Measurements from ENCODE around the gene SBF2.

Gene SBF2

DNA sequence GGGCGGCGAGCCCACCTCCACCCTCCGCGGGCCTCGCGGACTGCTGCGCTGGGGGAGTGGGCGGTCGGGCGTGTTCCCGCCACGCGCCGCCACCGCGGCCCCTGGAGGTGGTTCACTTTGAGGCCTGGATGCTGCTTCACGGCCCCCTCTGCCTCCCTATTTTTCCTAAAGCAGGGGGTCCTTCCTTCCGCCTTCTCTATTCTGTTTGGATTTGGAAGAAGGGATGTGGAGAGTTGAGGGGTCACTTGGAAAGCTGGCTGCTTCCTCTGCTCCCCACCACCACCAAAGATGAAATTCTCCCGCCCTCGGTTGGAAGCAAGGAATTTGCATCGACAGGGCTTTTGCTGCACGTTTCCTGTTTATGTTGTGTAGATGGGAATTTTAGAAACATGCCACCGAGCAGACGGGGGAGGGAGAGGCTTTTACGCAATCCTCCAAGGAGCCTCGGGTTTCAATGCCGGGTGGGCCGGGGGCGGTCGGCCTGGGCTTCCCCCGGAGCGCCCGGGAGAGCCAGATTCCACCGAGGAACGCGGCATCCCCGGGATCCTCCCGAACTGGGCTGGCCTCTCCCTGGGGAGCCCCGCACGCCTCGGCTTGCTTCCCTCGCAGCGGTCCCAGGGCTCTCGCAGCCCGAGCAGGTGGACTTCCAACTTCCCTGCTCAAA is 403 bp upstream of the SBF2 start:
- H3K27me3 ChIP-seq (ENCODE audit: control insufficient read depth in 1 of 2, insufficient read depth in 1 of 2, low read length in 2 of 2) = no peaks in the 10 kb centered on the region
- peak overlapping the region; percentile 99 for H3K18ac ChIP-seq (ENCODE audit: low read depth in 1 of 2, low read length in 2 of 2)
- H3K36me3 ChIP-seq (ENCODE audit: control insufficient read depth in 1 of 2, insufficient read depth in 2 of 2, low read depth in 1 of 2, low read length in 2 of 2) = peaks cover 9 to 21% of the 10 kb centered on the region in 2 experiments
- no peaks in the 10 kb centered on the region for H3K9me3 ChIP-seq (ENCODE audit: control insufficient read depth, low read length)
- H2BK120ac ChIP-seq (ENCODE audit: low read depth, low read length) = peak overlapping the region; percentile 100
- H2BK15ac ChIP-seq (ENCODE audit: low read depth, poor library complexity, severe bottlenecking) = peak overlapping the region; percentile 98
- H2BK12ac ChIP-seq (ENCODE audit: low read length in 2 of 2) = peak overlapping the region; percentile 75 to 99
- peak overlapping the region; percentile 98 for H3K4me2 ChIP-seq (ENCODE audit: low read length, poor library complexity, severe bottlenecking)
- H3K9ac ChIP-seq (ENCODE audit: low read length) = peak overlapping the region; percentile 97
- peak overlapping the region; percentile 76 for H2AFZ ChIP-seq (ENCODE audit: low read depth, low read length)
- peak overlapping the region; percentile 97 for H3K27ac ChIP-seq (ENCODE audit: low read length, poor library complexity, severe bottlenecking)
- H2AK5ac ChIP-seq (ENCODE audit: low read length, severe bottlenecking) = peak overlapping the region; percentile 94
- DNase-seq = peak; percentile 86
- peak overlapping the region in 1 of 2 experiments; percentile 92 for H3K23ac ChIP-seq (ENCODE audit: low read length in 2 of 2)
- H3K4ac ChIP-seq (ENCODE audit: low read depth in 1 of 2, low read length in 2 of 2) = peak overlapping the region; percentile 99 to 100
- H3K14ac ChIP-seq (ENCODE audit: low read length in 2 of 2) = peak overlapping the region in 1 of 2 experiments; percentile 92
- peak overlapping the region; percentile 99 for H4K91ac ChIP-seq (ENCODE audit: low read length)
- H3K4me1 ChIP-seq (ENCODE audit: control insufficient read depth, insufficient read depth, low read depth, low read length) = peaks cover 8% of the 10 kb centered on the region
- H3K4me3 ChIP-seq (ENCODE audit: insufficient read depth in 1 of 2, low read depth in 1 of 2, low read length in 2 of 2) = peak overlapping the region; percentile 84 to 96
- H3K79me1 ChIP-seq (replicated peaks; ENCODE audit: low read length, poor library complexity, severe bottlenecking) = peaks cover 9% of the 10 kb centered on the region
- peak overlapping the region; percentile 99 for H4K8ac ChIP-seq (ENCODE audit: low read length)
- under 1% methylated on average over 36 of the region's 45 CpGs for WGBS
- H2BK5ac ChIP-seq (ENCODE audit: low read depth, low read length, poor library complexity, severe bottlenecking) = peak overlapping the region; percentile 96

- no peaks in the 10 kb centered on the region for H3K9me3 ChIP-seq (ENCODE audit: control insufficient read depth, low read length)
- WGBS = 92% methylated on average over 16 of the region's 17 CpGs
- H2BK120ac ChIP-seq (ENCODE audit: low read depth, low read length) = no peak overlapping the region
- H3K18ac ChIP-seq (ENCODE audit: low read depth in 1 of 2, low read length in 2 of 2) = no peak overlapping the region
- H2BK5ac ChIP-seq (ENCODE audit: low read depth, low read length, poor library complexity, severe bottlenecking) = no peak overlapping the region
- H3K14ac ChIP-seq (ENCODE audit: low read length in 2 of 2) = no peak overlapping the region
- peak overlapping the region in 1 of 2 experiments; percentile 96 for H3K4me3 ChIP-seq (ENCODE audit: insufficient read depth in 1 of 2, low read depth in 1 of 2, low read length in 2 of 2)
- H3K79me1 ChIP-seq (replicated peaks; ENCODE audit: low read length, poor library complexity, severe bottlenecking) = peaks cover 20% of the 10 kb centered on the region
- peaks cover 8% of the 10 kb centered on the region for H3K4me1 ChIP-seq (ENCODE audit: control insufficient read depth, insufficient read depth, low read depth, low read length)
- no peak overlapping the region for H4K8ac ChIP-seq (ENCODE audit: low read length)
- H3K4me2 ChIP-seq (ENCODE audit: low read length, poor library complexity, severe bottlenecking) = no peak overlapping the region
- peak overlapping the region in 1 of 2 experiments; percentile 68 for H2BK12ac ChIP-seq (ENCODE audit: low read length in 2 of 2)
- H2BK15ac ChIP-seq (ENCODE audit: low read depth, poor library complexity, severe bottlenecking) = no peak overlapping the region
- H3K9ac ChIP-seq (ENCODE audit: low read length) = no peak overlapping the region
- H2AK5ac ChIP-seq (ENCODE audit: low read length, severe bottlenecking) = no peak overlapping the region
- no peak overlapping the region for H3K27ac ChIP-seq (ENCODE audit: low read length, poor library complexity, severe bottlenecking)
- no peak overlapping the region for H3K23ac ChIP-seq (ENCODE audit: low read length in 2 of 2)
- peak; percentile 38 for DNase-seq
- no peak overlapping the region for H3K4ac ChIP-seq (ENCODE audit: low read depth in 1 of 2, low read length in 2 of 2)
- no peaks in the 10 kb centered on the region for H3K27me3 ChIP-seq (ENCODE audit: control insufficient read depth in 1 of 2, insufficient read depth in 1 of 2, low read length in 2 of 2)
- H4K91ac ChIP-seq (ENCODE audit: low read length) = no peak overlapping the region
- H2AFZ ChIP-seq (ENCODE audit: low read depth, low read length) = no peak overlapping the region
- peaks cover 18 to 22% of the 10 kb centered on the region in 2 experiments for H3K36me3 ChIP-seq (ENCODE audit: control insufficient read depth in 1 of 2, insufficient read depth in 2 of 2, low read depth in 1 of 2, low read length in 2 of 2)
Measured at GRCh38 chr11:10291801-10292638, 2.0 kb downstream of the SBF2 start.

GRCh38 chr11:10289765-10290380 is 4.1 kb downstream of the SBF2 start:
- H3K9me3 ChIP-seq (ENCODE audit: control insufficient read depth, low read length) = no peaks in the 10 kb centered on the region
- H3K4ac ChIP-seq (ENCODE audit: low read depth in 1 of 2, low read length in 2 of 2) = no peak overlapping the region
- H2AK5ac ChIP-seq (ENCODE audit: low read length, severe bottlenecking) = no peak overlapping the region
- H3K4me1 ChIP-seq (ENCODE audit: control insufficient read depth, insufficient read depth, low read depth, low read length) = peaks cover 10% of the 10 kb centered on the region
- H3K36me3 ChIP-seq (ENCODE audit: control insufficient read depth in 1 of 2, insufficient read depth in 2 of 2, low read depth in 1 of 2, low read length in 2 of 2) = peaks cover 10 to 22% of the 10 kb centered on the region in 2 experiments
- 95% methylated on average over 8 of the region's 10 CpGs for WGBS
- H2AFZ ChIP-seq (ENCODE audit: low read depth, low read length) = no peak overlapping the region
- no peak overlapping the region for H2BK15ac ChIP-seq (ENCODE audit: low read depth, poor library complexity, severe bottlenecking)
- H3K18ac ChIP-seq (ENCODE audit: low read depth in 1 of 2, low read length in 2 of 2) = no peak overlapping the region
- H3K14ac ChIP-seq (ENCODE audit: low read length in 2 of 2) = no peak overlapping the region
- H3K9ac ChIP-seq (ENCODE audit: low read length) = no peak overlapping the region
- H4K8ac ChIP-seq (ENCODE audit: low read length) = no peak overlapping the region
- no peaks in the 10 kb centered on the region for H3K27me3 ChIP-seq (ENCODE audit: control insufficient read depth in 1 of 2, insufficient read depth in 1 of 2, low read length in 2 of 2)
- no peak overlapping the region for H3K4me2 ChIP-seq (ENCODE audit: low read length, poor library complexity, severe bottlenecking)
- no peak for DNase-seq
- no peak overlapping the region for H3K23ac ChIP-seq (ENCODE audit: low read length in 2 of 2)
- no peak overlapping the region for H3K4me3 ChIP-seq (ENCODE audit: insufficient read depth in 1 of 2, low read depth in 1 of 2, low read length in 2 of 2)
- no peak overlapping the region for H2BK5ac ChIP-seq (ENCODE audit: low read depth, low read length, poor library complexity, severe bottlenecking)
- H3K79me1 ChIP-seq (replicated peaks; ENCODE audit: low read length, poor library complexity, severe bottlenecking) = peaks cover 18% of the 10 kb centered on the region
- H2BK120ac ChIP-seq (ENCODE audit: low read depth, low read length) = no peak overlapping the region
- no peak overlapping the region for H2BK12ac ChIP-seq (ENCODE audit: low read length in 2 of 2)
- no peak overlapping the region for H4K91ac ChIP-seq (ENCODE audit: low read length)
- no peak overlapping the region for H3K27ac ChIP-seq (ENCODE audit: low read length, poor library complexity, severe bottlenecking)

Measured in mesenchymal stem cell (in vitro differentiated cells and primary cell).